ENCODE data around the gene DRGX.

DRGX gene

DNA sequence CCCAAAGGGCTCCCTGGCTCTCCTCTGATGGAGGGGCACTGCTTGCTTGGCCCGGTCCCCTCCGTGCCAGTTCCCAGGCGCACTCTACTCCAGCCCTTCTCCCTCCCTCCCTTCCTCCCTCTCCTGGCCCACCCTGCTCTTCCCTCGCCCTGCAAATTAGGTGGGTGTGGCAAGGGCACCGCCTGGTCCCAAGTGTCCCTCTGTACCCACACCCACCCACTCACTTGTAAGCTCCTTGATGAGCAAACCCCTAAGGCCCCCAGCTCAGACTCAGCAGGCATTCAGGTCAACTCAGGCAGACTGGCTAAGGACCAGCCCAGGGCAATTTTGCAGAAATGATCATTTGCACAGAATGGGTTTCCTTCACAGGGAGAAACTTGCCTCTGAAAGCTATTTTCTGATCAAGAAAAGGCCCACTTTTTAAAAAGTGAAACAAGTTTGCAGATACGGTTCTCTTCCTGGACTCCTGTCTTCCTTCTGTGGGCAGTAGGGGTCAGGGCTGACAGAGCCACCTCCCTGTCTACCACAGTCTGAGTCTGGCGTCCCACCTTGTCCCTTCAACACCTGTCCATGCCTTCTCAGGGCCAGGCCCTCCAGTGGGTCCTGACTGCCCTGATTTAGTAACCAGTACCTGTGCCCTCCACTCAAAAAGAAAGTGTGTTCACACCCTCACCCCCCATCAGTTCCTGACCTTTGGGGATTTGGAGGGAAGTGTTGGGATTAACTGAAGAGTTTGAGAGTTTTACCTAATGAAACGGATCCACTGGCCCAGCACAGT, 68.7 kb downstream of the DRGX start:
- Histone ChIP-seq H3K4me3 (no peak overlapping the region), H3K36me3 (ENCODE audit: insufficient read depth, low read length) (no peaks in the 10 kb centered on the region), H3K27ac (no peak overlapping the region), H3K9ac (ENCODE audit: insufficient read length) (no peak overlapping the region), H3K9me3 (ENCODE audit: low read depth, low read length) (no peaks in the 10 kb centered on the region)
- no peak for DNase-seq (ENCODE audit: low read depth, low spot score)
- no peak for TF ChIP-seq EZH2 (IDR thresholded peaks at IDR 0.05)
- no peak for TF ChIP-seq POLR2AphosphoS5 (IDR thresholded peaks at IDR 0.05; ENCODE audit: borderline replicate concordance, low read depth, low read length)
- TF ChIP-seq FOXP2 (optimal IDR thresholded peaks at IDR 0.05; ENCODE audit: control extremely low read depth, extremely low read length, insufficient read depth): no peak

DNA sequence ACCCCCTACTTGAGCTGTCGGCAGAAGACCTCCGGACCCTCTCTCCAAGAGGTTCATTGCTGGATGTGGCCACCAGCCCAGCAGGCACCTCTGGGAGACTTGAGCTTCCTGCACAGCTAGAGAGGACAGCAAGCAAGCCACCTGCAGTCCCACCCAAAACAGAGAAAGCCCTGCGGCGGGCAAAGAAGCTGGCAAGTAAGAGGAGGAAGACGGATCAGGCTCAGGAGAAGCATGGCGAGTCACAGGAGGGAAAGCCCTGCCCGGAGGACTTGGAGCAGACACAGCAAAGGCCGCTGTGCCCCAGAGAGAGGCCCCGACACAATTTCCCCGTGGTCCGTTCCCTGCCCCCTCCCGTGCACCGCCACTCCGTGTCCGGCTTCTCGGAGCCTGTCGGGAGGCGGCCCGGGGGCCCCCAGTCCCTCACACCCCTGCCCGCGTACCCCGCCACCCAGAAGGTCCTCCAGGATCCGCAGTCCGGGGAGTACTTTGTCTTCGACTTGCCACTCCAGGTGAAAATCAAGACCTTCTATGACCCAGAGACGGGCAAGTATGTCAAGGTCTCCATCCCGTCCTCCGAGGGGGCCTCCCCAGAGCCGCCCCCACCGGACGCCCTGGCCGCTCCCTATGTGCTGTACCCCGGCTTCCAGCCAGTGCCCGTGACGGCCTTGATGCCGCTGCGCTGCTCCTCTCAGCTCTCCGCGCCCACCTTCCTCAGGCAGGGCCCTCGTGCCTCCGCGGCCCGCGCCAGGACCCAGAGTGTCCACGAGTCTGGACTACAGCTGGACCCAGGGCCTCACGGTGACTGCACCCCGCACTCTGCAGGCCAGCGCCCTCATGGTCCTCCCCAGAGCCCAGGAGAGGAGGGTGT, 69.7 kb downstream of the DRGX start:
- no peaks in the 10 kb centered on the region for H3K36me3 ChIP-seq (ENCODE audit: insufficient read depth, low read length)
- no peak overlapping the region for H3K4me3 ChIP-seq
- TF ChIP-seq FOXP2 (optimal IDR thresholded peaks at IDR 0.05; ENCODE audit: control extremely low read depth, extremely low read length, insufficient read depth): no peak
- no peak for TF ChIP-seq POLR2AphosphoS5 (IDR thresholded peaks at IDR 0.05; ENCODE audit: borderline replicate concordance, low read depth, low read length)
- no peak for TF ChIP-seq EZH2 (IDR thresholded peaks at IDR 0.05)
- no peaks in the 10 kb centered on the region for H3K9me3 ChIP-seq (ENCODE audit: low read depth, low read length)
- no peak for DNase-seq (ENCODE audit: low read depth, low spot score)
- no peak overlapping the region for H3K9ac ChIP-seq (ENCODE audit: insufficient read length)
- H3K27ac ChIP-seq: no peak overlapping the region

DNA sequence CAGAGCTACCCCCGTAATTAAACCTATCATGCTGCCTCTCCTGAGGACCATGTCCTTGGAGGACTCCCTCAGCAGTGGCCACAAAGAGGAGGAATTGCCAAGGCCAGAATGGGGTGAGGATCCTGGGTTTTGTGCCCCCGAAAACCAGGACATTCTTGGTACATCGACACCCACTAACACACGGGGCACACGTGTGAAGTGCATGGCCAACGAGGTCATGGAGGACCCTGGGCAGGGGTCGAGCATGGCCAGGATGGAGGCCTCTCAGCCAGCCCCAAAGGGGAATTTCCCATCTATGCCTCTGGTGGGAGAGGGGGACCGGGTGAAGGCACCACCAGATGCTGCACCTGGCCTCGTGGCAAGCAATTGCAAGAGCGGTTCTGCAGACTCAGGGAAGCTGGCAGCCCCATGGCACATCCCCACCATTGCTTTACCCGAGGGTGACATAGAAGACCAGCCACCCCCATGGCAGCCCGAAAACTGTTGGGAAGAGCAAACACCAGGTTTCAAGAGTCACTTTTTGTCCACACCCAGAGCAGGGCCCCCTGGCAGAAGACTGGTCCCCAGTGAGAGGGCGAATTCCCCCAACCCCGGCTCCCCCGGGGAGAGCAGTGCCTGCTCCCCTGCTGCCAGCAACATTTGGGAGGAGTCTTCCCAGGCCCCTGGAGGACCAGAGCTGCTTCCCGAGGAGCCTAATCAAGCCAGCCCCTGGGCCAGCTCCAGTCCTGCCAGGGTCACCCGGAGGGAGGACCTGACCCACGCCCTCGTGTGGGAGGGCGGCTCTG, 70.6 kb downstream of the DRGX start:
- no peak overlapping the region for H3K4me3 ChIP-seq
- TF ChIP-seq FOXP2 (optimal IDR thresholded peaks at IDR 0.05; ENCODE audit: control extremely low read depth, extremely low read length, insufficient read depth) (no peak), EZH2 (IDR thresholded peaks at IDR 0.05) (no peak), POLR2AphosphoS5 (IDR thresholded peaks at IDR 0.05; ENCODE audit: borderline replicate concordance, low read depth, low read length) (no peak)
- H3K9me3 ChIP-seq (ENCODE audit: low read depth, low read length): no peaks in the 10 kb centered on the region
- no peaks in the 10 kb centered on the region for H3K36me3 ChIP-seq (ENCODE audit: insufficient read depth, low read length)
- H3K27ac ChIP-seq: no peak overlapping the region
- H3K9ac ChIP-seq (ENCODE audit: insufficient read length): no peak overlapping the region
- DNase-seq (ENCODE audit: low read depth, low spot score): no peak

DNA sequence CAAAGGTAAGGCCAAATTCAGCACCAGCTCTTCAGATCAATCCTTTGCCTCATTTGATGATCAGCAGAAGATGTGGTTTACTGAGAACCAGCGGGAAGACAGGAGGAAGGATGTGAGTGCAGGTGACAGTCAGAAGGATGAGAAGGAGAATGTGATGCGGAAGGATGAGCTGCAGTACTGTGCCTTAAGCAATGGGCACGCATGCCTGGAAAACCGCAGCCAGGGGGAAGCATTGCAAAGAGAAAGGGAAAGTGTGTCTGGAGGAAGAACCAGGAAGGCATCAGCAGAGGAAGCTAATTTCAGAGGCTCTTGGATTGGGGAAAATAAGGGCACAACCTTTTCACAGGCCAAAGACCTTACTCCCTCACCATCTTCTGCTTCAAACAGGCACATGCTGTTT, 71.2 kb downstream of the DRGX start:
- Histone ChIP-seq H3K9me3 (ENCODE audit: low read depth, low read length) (no peaks in the 10 kb centered on the region), H3K36me3 (ENCODE audit: insufficient read depth, low read length) (no peaks in the 10 kb centered on the region), H3K27ac (no peak overlapping the region), H3K9ac (ENCODE audit: insufficient read length) (no peak overlapping the region), H3K4me3 (no peak overlapping the region)
- no peak for DNase-seq (ENCODE audit: low read depth, low spot score)
- no peak for TF ChIP-seq POLR2AphosphoS5 (IDR thresholded peaks at IDR 0.05; ENCODE audit: borderline replicate concordance, low read depth, low read length)
- TF ChIP-seq FOXP2 (optimal IDR thresholded peaks at IDR 0.05; ENCODE audit: control extremely low read depth, extremely low read length, insufficient read depth): no peak

DNA sequence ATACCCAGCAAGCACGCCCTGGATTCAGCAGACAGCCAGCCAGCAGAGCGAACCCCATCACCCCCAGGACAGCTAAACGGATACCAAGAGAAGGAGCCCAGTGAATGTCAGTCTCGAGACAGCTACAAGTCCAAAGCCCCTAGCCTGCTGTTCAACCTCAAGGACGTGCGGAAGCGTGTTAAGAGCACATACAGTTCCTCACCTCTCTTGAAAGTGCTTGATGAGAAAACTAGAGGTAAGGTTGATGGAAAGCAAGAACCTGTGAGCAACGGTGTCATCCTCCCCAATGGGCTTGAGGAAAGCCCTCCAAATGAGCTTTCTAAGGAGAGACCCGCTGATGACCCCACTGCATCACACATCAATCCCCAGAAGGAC, 72.0 kb downstream of the DRGX start:
- H3K9ac ChIP-seq (ENCODE audit: insufficient read length): no peak overlapping the region
- TF ChIP-seq FOXP2 (optimal IDR thresholded peaks at IDR 0.05; ENCODE audit: control extremely low read depth, extremely low read length, insufficient read depth) (no peak), EZH2 (IDR thresholded peaks at IDR 0.05) (no peak), POLR2AphosphoS5 (IDR thresholded peaks at IDR 0.05; ENCODE audit: borderline replicate concordance, low read depth, low read length) (no peak)
- no peaks in the 10 kb centered on the region for H3K36me3 ChIP-seq (ENCODE audit: insufficient read depth, low read length)
- H3K27ac ChIP-seq: no peak overlapping the region
- no peak for DNase-seq (ENCODE audit: low read depth, low spot score)
- no peak overlapping the region for H3K4me3 ChIP-seq
- H3K9me3 ChIP-seq (ENCODE audit: low read depth, low read length): no peaks in the 10 kb centered on the region

DNA sequence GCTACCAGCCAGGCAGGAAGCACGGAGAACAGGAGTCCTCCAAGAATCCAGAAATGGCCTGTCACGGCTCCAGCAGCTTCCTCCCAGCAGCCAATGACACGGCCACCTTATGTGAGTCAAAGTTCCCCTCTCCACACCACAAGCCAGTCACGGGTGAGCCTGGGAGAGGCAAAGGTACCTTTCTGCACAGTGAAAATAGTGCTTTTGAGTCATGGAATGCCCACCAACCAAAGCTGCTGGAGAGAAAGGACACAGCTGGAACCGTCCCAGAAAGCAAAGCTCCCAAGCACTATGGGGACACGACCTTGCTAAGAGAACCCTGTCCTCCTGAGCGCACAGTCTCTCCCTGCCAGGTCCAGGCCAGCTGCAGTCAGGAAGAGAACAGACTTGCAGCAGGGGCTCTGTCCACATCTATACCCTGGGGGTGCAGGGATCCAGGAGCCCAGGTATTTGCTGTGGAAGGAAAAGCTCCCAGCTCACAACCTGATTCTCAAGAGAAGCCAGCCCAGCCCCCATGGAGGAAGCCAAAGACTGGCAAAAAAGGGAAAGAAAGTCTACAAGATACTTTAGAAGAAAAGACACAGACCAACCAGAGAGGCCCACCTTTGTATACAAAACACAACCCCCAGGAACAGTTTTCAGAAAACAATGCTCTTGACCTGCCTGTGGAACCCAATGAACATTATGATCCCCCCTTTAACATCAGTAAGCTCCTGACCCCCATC, 72.6 kb downstream of the DRGX start:
- Histone ChIP-seq H3K9ac (ENCODE audit: insufficient read length) (no peak overlapping the region), H3K9me3 (ENCODE audit: low read depth, low read length) (no peaks in the 10 kb centered on the region), H3K36me3 (ENCODE audit: insufficient read depth, low read length) (no peaks in the 10 kb centered on the region), H3K27ac (no peak overlapping the region), H3K4me3 (no peak overlapping the region)
- TF ChIP-seq POLR2AphosphoS5 (IDR thresholded peaks at IDR 0.05; ENCODE audit: borderline replicate concordance, low read depth, low read length) (no peak), EZH2 (IDR thresholded peaks at IDR 0.05) (no peak), FOXP2 (optimal IDR thresholded peaks at IDR 0.05; ENCODE audit: control extremely low read depth, extremely low read length, insufficient read depth) (no peak)
- no peak for DNase-seq (ENCODE audit: low read depth, low spot score)

DNA sequence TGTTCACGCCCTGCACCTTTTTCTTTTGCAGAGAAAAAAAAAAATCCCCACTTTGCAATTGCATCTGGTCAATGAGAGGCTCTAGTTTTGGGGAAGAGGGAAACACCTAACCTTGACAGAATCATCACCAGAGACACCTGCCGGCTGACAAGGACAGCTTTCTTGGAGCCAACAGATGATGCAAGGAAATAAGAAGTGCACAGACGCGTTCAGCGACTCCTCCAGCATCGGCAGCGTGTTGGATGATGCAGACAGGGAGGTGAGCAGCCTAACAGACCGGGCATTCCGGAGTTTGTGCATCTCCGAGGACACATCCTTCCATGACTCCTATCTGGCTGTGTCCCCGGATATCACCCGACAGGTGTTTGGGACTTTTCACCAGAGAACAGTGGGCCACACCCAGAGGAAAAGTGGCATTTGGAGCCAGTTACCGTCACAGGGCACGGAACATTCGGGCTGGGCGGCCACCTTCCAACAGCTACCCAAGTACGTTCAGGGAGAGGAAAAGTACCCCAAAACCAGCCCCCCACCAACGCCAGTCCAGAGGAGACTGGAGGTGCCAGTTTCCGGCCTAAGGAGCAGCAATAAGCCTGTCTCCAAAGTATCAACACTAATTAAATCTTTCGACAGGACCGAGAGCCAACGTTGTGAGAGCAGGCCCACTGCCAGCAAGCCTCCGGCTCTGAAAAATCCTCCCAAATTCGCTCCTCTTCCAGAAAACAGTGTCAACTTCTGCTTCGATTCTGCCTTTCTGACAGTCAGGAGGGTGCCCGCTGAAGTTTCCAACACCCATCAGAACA, 73.3 kb downstream of the DRGX start:
- H3K36me3 ChIP-seq (ENCODE audit: insufficient read depth, low read length): no peaks in the 10 kb centered on the region
- no peak overlapping the region for H3K9ac ChIP-seq (ENCODE audit: insufficient read length)
- no peaks in the 10 kb centered on the region for H3K9me3 ChIP-seq (ENCODE audit: low read depth, low read length)
- no peak for DNase-seq (ENCODE audit: low read depth, low spot score)
- H3K27ac ChIP-seq: no peak overlapping the region
- no peak overlapping the region for H3K4me3 ChIP-seq
- TF ChIP-seq POLR2AphosphoS5 (IDR thresholded peaks at IDR 0.05; ENCODE audit: borderline replicate concordance, low read depth, low read length) (no peak), FOXP2 (optimal IDR thresholded peaks at IDR 0.05; ENCODE audit: control extremely low read depth, extremely low read length, insufficient read depth) (no peak), EZH2 (IDR thresholded peaks at IDR 0.05) (no peak)

All from SK-N-MC (cell line).